ENCODE results near the gene TRPC4AP. TPM values are rescaled to one million over a fixed set of nuclear protein-coding genes. Genes with fewer than 3 reads are reported as not detected.

Gene TRPC4AP
- total RNA-seq, 4 donors from 2014 or later = 62.7 to 101 (median 80.8) TPM

GRCh38 chr20:35006531-35006971, 86.1 kb downstream of the TRPC4AP start:
- Histone ChIP-seq H3K27ac (no peak overlapping the region), H3K9me3 (no peaks in the 10 kb centered on the region), H3K4me3 (no peak overlapping the region), H3K4me1 (no peaks in the 10 kb centered on the region), H3K27me3 (no peaks in the 10 kb centered on the region), H3K36me3 (peaks cover 0 to 100% (median 0%) of the 10 kb centered on the region in 3 donors)
- TF ChIP-seq POLR2A (IDR thresholded peaks at IDR 0.05) (no peak), CTCF (IDR thresholded peaks at IDR 0.05) (no peak)
- peak in 2 of 3 donors; percentile 22 to 27 for DNase-seq

- peak in 2 of 3 donors; percentile 15 to 27 for DNase-seq
- H3K4me3 ChIP-seq = no peak overlapping the region
- peaks cover 0 to 100% (median 0%) of the 10 kb centered on the region in 3 donors for H3K36me3 ChIP-seq
- H3K27me3 ChIP-seq = no peaks in the 10 kb centered on the region
- no peak for TF ChIP-seq CTCF (IDR thresholded peaks at IDR 0.05)
- TF ChIP-seq POLR2A (IDR thresholded peaks at IDR 0.05) = no peak
- no peaks in the 10 kb centered on the region for H3K9me3 ChIP-seq
- no peak overlapping the region for H3K27ac ChIP-seq
- no peaks in the 10 kb centered on the region for H3K4me1 ChIP-seq
Observed at GRCh38 chr20:35006009-35006408, 86.6 kb downstream of the TRPC4AP start.

- H3K4me3 ChIP-seq = no peak overlapping the region
- peaks cover 0 to 100% (median 0%) of the 10 kb centered on the region in 3 donors for H3K36me3 ChIP-seq
- H3K9me3 ChIP-seq = no peaks in the 10 kb centered on the region
- H3K27ac ChIP-seq = no peak overlapping the region
- no peaks in the 10 kb centered on the region for H3K4me1 ChIP-seq
- DNase-seq = peak in 2 of 3 donors; percentile 14 to 24
- TF ChIP-seq POLR2A (IDR thresholded peaks at IDR 0.05) = no peak
- TF ChIP-seq CTCF (IDR thresholded peaks at IDR 0.05) = no peak
- no peaks in the 10 kb centered on the region for H3K27me3 ChIP-seq
Observed at GRCh38 chr20:35005463-35005961, 87.1 kb downstream of the TRPC4AP start.

GRCh38 chr20:35004749-35005462, 87.7 kb downstream of the TRPC4AP start:
- peak in 1 of 3 donors; percentile 27 for DNase-seq
- peaks cover 0 to 100% (median 0%) of the 10 kb centered on the region in 3 donors for H3K36me3 ChIP-seq
- no peaks in the 10 kb centered on the region for H3K4me1 ChIP-seq
- no peaks in the 10 kb centered on the region for H3K27me3 ChIP-seq
- no peak overlapping the region for H3K27ac ChIP-seq
- TF ChIP-seq CTCF (IDR thresholded peaks at IDR 0.05) (no peak), POLR2A (IDR thresholded peaks at IDR 0.05) (no peak)
- no peaks in the 10 kb centered on the region for H3K9me3 ChIP-seq
- no peak overlapping the region for H3K4me3 ChIP-seq

- Histone ChIP-seq H3K27me3 (no peaks in the 10 kb centered on the region), H3K4me3 (no peak overlapping the region), H3K27ac (no peak overlapping the region), H3K36me3 (peaks cover 0 to 100% (median 0%) of the 10 kb centered on the region in 3 donors), H3K4me1 (no peaks in the 10 kb centered on the region), H3K9me3 (no peaks in the 10 kb centered on the region)
- no peak for TF ChIP-seq POLR2A (IDR thresholded peaks at IDR 0.05)
- no peak for TF ChIP-seq CTCF (IDR thresholded peaks at IDR 0.05)
- peak in 1 of 3 donors; percentile 33 for DNase-seq
Observed at GRCh38 chr20:35004051-35004725, 88.4 kb downstream of the TRPC4AP start.
